NCI-H446 (cell line): ENCODE data around the gene EDAR.

Source experiments
- DNase-seq, 2 experiments: peaks; one replicate each; lab custom pipeline; 2025; lab: John Stamatoyannopoulos, UW

Gene EDAR

GRCh38 chr2:108852375-108852774 is 136.6 kb downstream of the EDAR start:
- DNase-seq = no peak

- no peak for DNase-seq
Measured at GRCh38 chr2:108847000-108847399, 142.0 kb downstream of the EDAR start.

GRCh38 chr2:108845923-108846322 is 143.1 kb downstream of the EDAR start:
- DNase-seq = no peak
